CD4-positive, alpha-beta T cell treated with Interleukin-15 for 1 hour (primary cell): ENCODE data around the gene ALK.

ENCODE experiments used
- DNase-seq: peaks from one replicate; pipeline ENCODE4 v3.0.0-alpha.2; 2020

ALK gene

GRCh38 chr2:29347774-29348461 lies 573.5 kb downstream of the ALK start:
- DNase-seq, result no peak

- no peak for DNase-seq
Observed at GRCh38 chr2:29345236-29345635, 576.1 kb downstream of the ALK start.

GRCh38 chr2:29343830-29344229 lies 577.6 kb downstream of the ALK start:
- DNase-seq, result no peak

GRCh38 chr2:29336341-29337241 lies 584.8 kb downstream of the ALK start:
- DNase-seq, result no peak

- DNase-seq, result no peak
Observed at GRCh38 chr2:29335396-29335795, 586.0 kb downstream of the ALK start.

- DNase-seq, result no peak
Observed at GRCh38 chr2:29334706-29335105, 586.7 kb downstream of the ALK start.

- no peak for DNase-seq
Observed at GRCh38 chr2:29332540-29332939, 588.8 kb downstream of the ALK start.

GRCh38 chr2:29329899-29330298 lies 591.5 kb downstream of the ALK start:
- DNase-seq, result no peak

GRCh38 chr2:29326926-29327325 lies 594.5 kb downstream of the ALK start:
- no peak for DNase-seq

- DNase-seq, result no peak
Observed at GRCh38 chr2:29325544-29325943, 595.8 kb downstream of the ALK start.

GRCh38 chr2:29323961-29324360 lies 597.4 kb downstream of the ALK start:
- no peak for DNase-seq

- DNase-seq, result no peak
Observed at GRCh38 chr2:29323301-29323700, 598.1 kb downstream of the ALK start.

GRCh38 chr2:29322011-29322410 lies 599.4 kb downstream of the ALK start:
- no peak for DNase-seq

GRCh38 chr2:29317801-29318485 lies 603.4 kb downstream of the ALK start:
- no peak for DNase-seq

- DNase-seq, result peak; percentile 33
Observed at GRCh38 chr2:29317077-29317517, 604.3 kb downstream of the ALK start.

GRCh38 chr2:29314816-29315571 lies 606.4 kb downstream of the ALK start:
- DNase-seq, result peak; percentile 47

- no peak for DNase-seq
Observed at GRCh38 chr2:29311458-29311857, 609.9 kb downstream of the ALK start.

GRCh38 chr2:29310650-29311348 lies 610.6 kb downstream of the ALK start:
- DNase-seq, result no peak

GRCh38 chr2:29309090-29310029 lies 612.0 kb downstream of the ALK start:
- DNase-seq, result peak; percentile 23

- no peak for DNase-seq
Observed at GRCh38 chr2:29308366-29308765, 613.0 kb downstream of the ALK start.

GRCh38 chr2:29307519-29307918 lies 613.9 kb downstream of the ALK start:
- DNase-seq, result no peak
